Measurements from ENCODE around the gene TLE4.
A peak's percentile ranks its signal among the peaks of the same experiment; 100 is the strongest.

The TLE4 gene

DNA sequence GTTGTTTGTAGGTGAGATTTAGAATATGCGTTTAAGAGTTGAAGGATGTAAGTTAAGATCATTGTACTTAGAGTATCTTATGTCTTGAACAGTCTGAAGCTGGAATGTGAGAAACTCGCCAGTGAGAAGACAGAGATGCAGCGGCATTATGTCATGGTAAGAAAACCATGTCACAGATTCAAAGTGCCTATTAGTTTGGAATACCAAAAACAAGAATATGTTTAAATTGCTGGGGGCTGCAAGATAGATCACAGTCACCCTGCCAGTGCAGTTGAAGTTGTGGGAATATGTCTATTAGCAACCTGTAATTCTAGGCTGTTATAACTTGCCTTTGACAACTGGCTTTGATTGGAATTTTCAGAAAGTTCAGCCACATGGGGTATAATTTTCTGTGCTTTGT is 3.0 kb downstream of the TLE4 start:
- H3K4me3 ChIP-seq (ENCODE audit: low read length in 2 of 2) = peak overlapping the region; percentile 58 to 78
- H4K8ac ChIP-seq (ENCODE audit: low read depth, low read length) = no peak overlapping the region
- H3K27me3 ChIP-seq (ENCODE audit: control insufficient read depth in 3 of 3, insufficient read depth in 3 of 3, low read depth in 1 of 3, low read length in 3 of 3) = peaks cover 0 to 2% (median 0%) of the 10 kb centered on the region in 3 experiments
- no peak overlapping the region for H3K4ac ChIP-seq (ENCODE audit: low read length)
- no peak overlapping the region for H3K18ac ChIP-seq (ENCODE audit: low read length)
- H2BK12ac ChIP-seq (ENCODE audit: low read length) = no peak overlapping the region
- 100% methylated on average over 1 of the region's 3 CpGs for WGBS, 2 donors (ENCODE audit: extremely low coverage in 2 of 2, insufficient read length in 2 of 2, insufficient replicate concordance in 1 of 2)
- H3K4me2 ChIP-seq (ENCODE audit: insufficient read depth, low read length, poor library complexity, severe bottlenecking) = peak overlapping the region; percentile 34
- H3K23ac ChIP-seq (ENCODE audit: low read depth, low read length, poor library complexity) = no peak overlapping the region
- H3K4me1 ChIP-seq (ENCODE audit: control insufficient read depth in 2 of 2, insufficient read depth in 1 of 2, low read depth in 1 of 2, low read length in 2 of 2) = peaks cover 8 to 24% of the 10 kb centered on the region in 2 donors
- no peak overlapping the region for H3K9ac ChIP-seq (ENCODE audit: low read depth, low read length, poor library complexity)
- H3K36me3 ChIP-seq (replicated peaks in 1 of 2; ENCODE audit: control insufficient read depth in 2 of 2, insufficient read depth in 2 of 2, low read length in 2 of 2) = peaks cover 4 to 61% of the 10 kb centered on the region in 2 donors
- no peak overlapping the region for H2AK5ac ChIP-seq (ENCODE audit: low read depth, low read length)
- DNase-seq (ENCODE audit: low spot score) = no peak
- no peaks in the 10 kb centered on the region for H3K79me1 ChIP-seq (ENCODE audit: low read depth, low read length)
- no peak overlapping the region for H2BK15ac ChIP-seq (ENCODE audit: low read length)
- H3K14ac ChIP-seq (ENCODE audit: low read length) = no peak overlapping the region
- no peaks in the 10 kb centered on the region for H3K9me3 ChIP-seq (replicated peaks in 1 of 2; ENCODE audit: control insufficient read depth in 2 of 2, insufficient read depth in 1 of 2, low read depth in 1 of 2, low read length in 2 of 2)
- no peak overlapping the region for H2BK120ac ChIP-seq (ENCODE audit: low read depth, low read length)
- no peak overlapping the region for H4K91ac ChIP-seq (ENCODE audit: low read depth, low read length, poor library complexity)
- peak overlapping the region; percentile 36 for H3K27ac ChIP-seq (replicated peaks; ENCODE audit: low read length)
- no peak overlapping the region for H2BK5ac ChIP-seq (ENCODE audit: low read length)
- H2AFZ ChIP-seq (ENCODE audit: low read length) = no peak overlapping the region

DNA sequence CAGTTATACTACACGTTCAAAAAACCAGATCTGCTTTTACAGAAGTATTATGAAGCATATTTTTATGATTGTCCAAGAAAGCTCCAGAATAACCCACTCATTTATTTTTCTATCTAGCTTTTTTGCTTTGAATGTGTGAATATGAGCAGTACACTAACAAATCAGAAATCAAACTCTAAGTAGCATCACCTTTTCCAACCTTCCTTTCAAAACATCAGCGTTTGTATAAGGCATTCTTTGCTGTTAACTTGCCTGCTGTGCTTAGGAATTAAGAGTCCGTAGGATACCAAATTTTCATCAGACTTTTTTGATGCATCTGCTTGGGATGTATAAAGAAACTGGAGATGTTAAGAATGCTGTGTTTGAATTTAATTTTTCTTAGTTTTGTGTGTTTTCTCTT is 3.8 kb downstream of the TLE4 start:
- Histone ChIP-seq H4K8ac (ENCODE audit: low read depth, low read length) (no peak overlapping the region), H3K4ac (ENCODE audit: low read length) (no peak overlapping the region), H4K91ac (ENCODE audit: low read depth, low read length, poor library complexity) (no peak overlapping the region), H3K79me1 (ENCODE audit: low read depth, low read length) (no peaks in the 10 kb centered on the region), H2BK12ac (ENCODE audit: low read length) (no peak overlapping the region), H3K27me3 (ENCODE audit: control insufficient read depth in 3 of 3, insufficient read depth in 3 of 3, low read depth in 1 of 3, low read length in 3 of 3) (no peaks in the 10 kb centered on the region), H3K18ac (ENCODE audit: low read length) (no peak overlapping the region), H2AFZ (ENCODE audit: low read length) (no peak overlapping the region), H3K27ac (replicated peaks; ENCODE audit: low read length) (no peak overlapping the region), H3K9me3 (replicated peaks in 1 of 2; ENCODE audit: control insufficient read depth in 2 of 2, insufficient read depth in 1 of 2, low read depth in 1 of 2, low read length in 2 of 2) (no peaks in the 10 kb centered on the region), H2AK5ac (ENCODE audit: low read depth, low read length) (no peak overlapping the region), H3K4me2 (ENCODE audit: insufficient read depth, low read length, poor library complexity, severe bottlenecking) (peak overlapping the region; percentile 25), H3K36me3 (replicated peaks in 1 of 2; ENCODE audit: control insufficient read depth in 2 of 2, insufficient read depth in 2 of 2, low read length in 2 of 2) (peaks cover 7 to 69% of the 10 kb centered on the region in 2 donors), H3K4me3 (ENCODE audit: low read length in 2 of 2) (peak overlapping the region in 1 of 2 donors; percentile 58), H3K9ac (ENCODE audit: low read depth, low read length, poor library complexity) (no peak overlapping the region), H3K23ac (ENCODE audit: low read depth, low read length, poor library complexity) (no peak overlapping the region), H2BK120ac (ENCODE audit: low read depth, low read length) (no peak overlapping the region), H3K14ac (ENCODE audit: low read length) (no peak overlapping the region), H3K4me1 (ENCODE audit: control insufficient read depth in 2 of 2, insufficient read depth in 1 of 2, low read depth in 1 of 2, low read length in 2 of 2) (peaks cover 8 to 20% of the 10 kb centered on the region in 2 donors), H2BK5ac (ENCODE audit: low read length) (no peak overlapping the region), H2BK15ac (ENCODE audit: low read length) (no peak overlapping the region)
- no peak for DNase-seq (ENCODE audit: low spot score)
- WGBS, 2 donors (ENCODE audit: extremely low coverage in 2 of 2, insufficient read length in 2 of 2, insufficient replicate concordance in 1 of 2) = no CpG with 5 or more reads among the region's 3 CpGs

DNA sequence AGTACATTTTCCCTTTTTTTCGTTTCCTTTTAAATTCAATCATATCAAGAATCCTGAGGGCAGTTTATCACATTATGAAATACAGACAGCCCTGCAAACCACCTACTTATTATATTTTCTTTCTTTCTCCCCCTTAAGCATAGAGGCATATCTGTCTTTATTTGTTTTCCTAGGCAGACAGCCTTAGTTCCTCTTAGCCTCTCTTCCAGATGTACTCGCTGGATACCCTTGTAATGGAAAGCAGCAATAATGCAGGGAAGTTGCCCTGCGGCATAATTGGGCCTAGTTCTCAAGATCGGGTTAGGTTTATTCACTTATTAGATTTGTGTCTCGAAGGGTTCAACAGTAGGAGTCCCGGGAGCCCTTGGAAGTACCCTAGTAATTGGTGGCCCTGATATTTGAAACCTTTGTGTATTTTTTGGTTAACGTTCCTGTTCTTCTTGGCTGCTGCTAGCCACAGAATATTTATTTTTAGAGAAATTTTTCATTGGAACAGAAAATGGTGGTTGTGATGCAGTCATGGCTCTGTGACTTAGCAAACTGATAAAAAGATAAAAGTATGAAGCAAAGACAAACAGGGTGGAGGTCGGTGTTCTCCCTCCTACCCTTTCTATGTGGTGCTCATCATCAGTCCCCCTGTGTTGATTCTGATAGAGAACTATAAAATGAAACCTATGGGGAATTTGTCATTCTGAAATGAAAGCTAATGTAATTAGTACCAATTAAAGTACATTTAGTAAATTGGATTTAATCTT is 6.4 kb downstream of the TLE4 start:
- Histone ChIP-seq H2AFZ (ENCODE audit: low read length) (no peak overlapping the region), H3K4me2 (ENCODE audit: insufficient read depth, low read length, poor library complexity, severe bottlenecking) (peak overlapping the region; percentile 26), H2AK5ac (ENCODE audit: low read depth, low read length) (no peak overlapping the region), H2BK12ac (ENCODE audit: low read length) (no peak overlapping the region), H3K9ac (ENCODE audit: low read depth, low read length, poor library complexity) (no peak overlapping the region), H3K4ac (ENCODE audit: low read length) (no peak overlapping the region), H3K36me3 (replicated peaks in 1 of 2; ENCODE audit: control insufficient read depth in 2 of 2, insufficient read depth in 2 of 2, low read length in 2 of 2) (peaks cover 8 to 95% of the 10 kb centered on the region in 2 donors), H3K4me1 (ENCODE audit: control insufficient read depth in 2 of 2, insufficient read depth in 1 of 2, low read depth in 1 of 2, low read length in 2 of 2) (peaks cover 21 to 26% of the 10 kb centered on the region in 2 donors), H3K27me3 (ENCODE audit: control insufficient read depth in 3 of 3, insufficient read depth in 3 of 3, low read depth in 1 of 3, low read length in 3 of 3) (no peaks in the 10 kb centered on the region), H2BK15ac (ENCODE audit: low read length) (no peak overlapping the region), H2BK5ac (ENCODE audit: low read length) (no peak overlapping the region), H3K9me3 (replicated peaks in 1 of 2; ENCODE audit: control insufficient read depth in 2 of 2, insufficient read depth in 1 of 2, low read depth in 1 of 2, low read length in 2 of 2) (no peaks in the 10 kb centered on the region), H3K27ac (replicated peaks; ENCODE audit: low read length) (no peak overlapping the region), H2BK120ac (ENCODE audit: low read depth, low read length) (no peak overlapping the region), H3K18ac (ENCODE audit: low read length) (no peak overlapping the region), H3K14ac (ENCODE audit: low read length) (no peak overlapping the region), H3K4me3 (ENCODE audit: low read length in 2 of 2) (no peak overlapping the region), H3K23ac (ENCODE audit: low read depth, low read length, poor library complexity) (no peak overlapping the region), H4K91ac (ENCODE audit: low read depth, low read length, poor library complexity) (no peak overlapping the region), H4K8ac (ENCODE audit: low read depth, low read length) (no peak overlapping the region), H3K79me1 (ENCODE audit: low read depth, low read length) (no peaks in the 10 kb centered on the region)
- WGBS, 2 donors (ENCODE audit: extremely low coverage in 2 of 2, insufficient read length in 2 of 2, insufficient replicate concordance in 1 of 2) = no CpG with 5 or more reads among the region's 8 CpGs
- no peak for DNase-seq (ENCODE audit: low spot score)

DNA sequence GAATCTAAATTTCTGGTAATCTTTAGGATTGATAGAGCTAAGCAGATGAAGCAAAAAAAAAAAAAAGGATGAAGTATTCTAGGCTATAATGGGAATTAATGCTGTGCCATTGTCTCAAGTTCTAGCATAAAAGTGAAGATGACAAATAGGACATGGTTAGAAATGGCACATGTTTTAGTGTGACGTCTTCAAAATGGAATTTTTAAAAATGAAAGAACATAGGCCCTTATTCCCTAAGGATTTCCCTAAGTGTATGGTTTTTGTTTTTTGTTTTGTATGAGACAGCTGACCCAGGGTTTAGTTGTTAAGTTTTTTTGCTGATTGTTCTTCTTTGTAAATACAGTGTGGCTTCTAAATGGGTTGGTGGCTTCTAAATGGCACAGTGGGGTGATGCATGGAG is 7.1 kb downstream of the TLE4 start:
- no peaks in the 10 kb centered on the region for H3K9me3 ChIP-seq (replicated peaks in 1 of 2; ENCODE audit: control insufficient read depth in 2 of 2, insufficient read depth in 1 of 2, low read depth in 1 of 2, low read length in 2 of 2)
- no peaks in the 10 kb centered on the region for H3K27me3 ChIP-seq (ENCODE audit: control insufficient read depth in 3 of 3, insufficient read depth in 3 of 3, low read depth in 1 of 3, low read length in 3 of 3)
- no peak overlapping the region for H3K4me2 ChIP-seq (ENCODE audit: insufficient read depth, low read length, poor library complexity, severe bottlenecking)
- no peak overlapping the region for H3K4me3 ChIP-seq (ENCODE audit: low read length in 2 of 2)
- no peak overlapping the region for H2AK5ac ChIP-seq (ENCODE audit: low read depth, low read length)
- H3K4ac ChIP-seq (ENCODE audit: low read length) = no peak overlapping the region
- no peak overlapping the region for H2BK5ac ChIP-seq (ENCODE audit: low read length)
- H3K9ac ChIP-seq (ENCODE audit: low read depth, low read length, poor library complexity) = no peak overlapping the region
- H2BK120ac ChIP-seq (ENCODE audit: low read depth, low read length) = no peak overlapping the region
- peaks cover 25 to 26% of the 10 kb centered on the region in 2 donors for H3K4me1 ChIP-seq (ENCODE audit: control insufficient read depth in 2 of 2, insufficient read depth in 1 of 2, low read depth in 1 of 2, low read length in 2 of 2)
- no peak overlapping the region for H2BK12ac ChIP-seq (ENCODE audit: low read length)
- H2BK15ac ChIP-seq (ENCODE audit: low read length) = no peak overlapping the region
- WGBS, 2 donors (ENCODE audit: extremely low coverage in 2 of 2, insufficient read length in 2 of 2, insufficient replicate concordance in 1 of 2) = no CpG with 5 or more reads among the region's 1 CpG
- no peak overlapping the region for H2AFZ ChIP-seq (ENCODE audit: low read length)
- no peak for DNase-seq (ENCODE audit: low spot score)
- H3K14ac ChIP-seq (ENCODE audit: low read length) = no peak overlapping the region
- peaks cover 10 to 100% of the 10 kb centered on the region in 2 donors for H3K36me3 ChIP-seq (replicated peaks in 1 of 2; ENCODE audit: control insufficient read depth in 2 of 2, insufficient read depth in 2 of 2, low read length in 2 of 2)
- H4K8ac ChIP-seq (ENCODE audit: low read depth, low read length) = no peak overlapping the region
- H3K27ac ChIP-seq (replicated peaks; ENCODE audit: low read length) = no peak overlapping the region
- H3K23ac ChIP-seq (ENCODE audit: low read depth, low read length, poor library complexity) = no peak overlapping the region
- no peaks in the 10 kb centered on the region for H3K79me1 ChIP-seq (ENCODE audit: low read depth, low read length)
- H3K18ac ChIP-seq (ENCODE audit: low read length) = no peak overlapping the region
- H4K91ac ChIP-seq (ENCODE audit: low read depth, low read length, poor library complexity) = no peak overlapping the region
